Osteocyte (in vitro differentiated cells): Measurements from ENCODE around the gene SEC61G. TPM values are rescaled to one million over a fixed set of nuclear protein-coding genes. Genes with fewer than 3 reads are reported as not detected.

Experiments
- DNase-seq: peaks from one replicate; pipeline ENCODE4 v3.0.0; 2021; ENCODE audit warnings: mixed read lengths; ENCODE audit not compliant: unreplicated experiment; ENCODE audit errors: extremely low spot score
- H3K27ac Mint-ChIP-seq: one replicate; pipeline ENCODE4 v1.8.0; 2021; ENCODE audit warnings: mild to moderate bottlenecking, mixed read lengths; ENCODE audit not compliant: unreplicated experiment
- H3K27me3 Mint-ChIP-seq: one replicate; pipeline ENCODE4 v1.8.0; 2021; ENCODE audit warnings: mixed read lengths; ENCODE audit not compliant: unreplicated experiment
- H3K36me3 Mint-ChIP-seq: one replicate; pipeline ENCODE4 v1.8.0; 2021; ENCODE audit warnings: mixed read lengths; ENCODE audit not compliant: unreplicated experiment
- H3K4me1 Mint-ChIP-seq: one replicate; pipeline ENCODE4 v1.8.0; 2021; ENCODE audit warnings: mixed read lengths; ENCODE audit not compliant: unreplicated experiment
- H3K4me3 Mint-ChIP-seq: one replicate; pipeline ENCODE4 v1.8.0; 2021; ENCODE audit warnings: mild to moderate bottlenecking, moderate library complexity, mixed read lengths; ENCODE audit not compliant: unreplicated experiment
- H3K9me3 Mint-ChIP-seq: one replicate; pipeline ENCODE4 v1.8.0; 2021; ENCODE audit warnings: mixed read lengths; ENCODE audit not compliant: unreplicated experiment
- CTCF ChIP-seq: fragments of 200-600 bp; sonication (generic); IDR thresholded peaks from 2 replicates; pipeline ENCODE4 v1.5.0; 2021; ENCODE audit warnings: antibody characterized with exemption, mild to moderate bottlenecking, moderate library complexity
- total RNA-seq: library from RNA; stranded (reverse); gene quantifications from 2 replicates; pipeline ENCODE4 v1.2.1, GENCODE V29; 2021

The SEC61G gene
- total RNA-seq, 1 donor from 2014 or later = 120 TPM

- no peak for TF ChIP-seq CTCF
- Mint-ChIP-seq H3K4me1 (no peaks in the 10 kb centered on the region), H3K9me3 (no peaks in the 10 kb centered on the region), H3K27ac (no peak overlapping the region), H3K36me3 (peaks cover 40% of the 10 kb centered on the region), H3K4me3 (no peak overlapping the region), H3K27me3 (no peaks in the 10 kb centered on the region)
- no peak for DNase-seq
Observed at GRCh38 chr7:54747234-54747633, 11.8 kb downstream of the SEC61G start.

GRCh38 chr7:54743580-54743979, 15.4 kb downstream of the SEC61G start:
- H3K36me3 Mint-ChIP-seq = peaks cover 16% of the 10 kb centered on the region
- no peak for DNase-seq
- H3K27ac Mint-ChIP-seq = no peak overlapping the region
- peaks cover 6% of the 10 kb centered on the region for H3K4me1 Mint-ChIP-seq
- no peaks in the 10 kb centered on the region for H3K27me3 Mint-ChIP-seq
- H3K9me3 Mint-ChIP-seq = no peaks in the 10 kb centered on the region
- H3K4me3 Mint-ChIP-seq = no peak overlapping the region
- TF ChIP-seq CTCF = no peak

DNA sequence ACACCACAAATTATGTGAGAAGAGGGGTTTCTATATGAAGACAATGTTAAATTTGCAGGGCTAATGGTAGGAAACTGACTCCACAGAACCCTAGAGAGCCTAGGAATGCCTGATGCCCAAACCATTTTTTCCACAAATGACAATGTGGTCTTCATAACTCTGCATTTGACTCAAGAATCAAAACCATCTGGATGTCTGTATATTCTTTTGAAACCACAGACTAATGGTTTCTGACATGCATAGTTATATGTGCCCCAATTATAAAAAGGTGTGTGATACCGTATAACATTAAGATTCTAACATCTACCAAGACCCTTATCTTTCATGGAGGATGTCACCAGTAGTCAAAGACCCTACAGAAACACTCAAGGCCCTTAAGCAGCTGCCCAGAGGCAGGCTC, 20.3 kb downstream of the SEC61G start:
- Mint-ChIP-seq H3K27me3 (no peaks in the 10 kb centered on the region), H3K4me3 (no peak overlapping the region), H3K4me1 (peaks cover 6% of the 10 kb centered on the region), H3K36me3 (peaks cover 4% of the 10 kb centered on the region), H3K27ac (no peak overlapping the region), H3K9me3 (no peaks in the 10 kb centered on the region)
- DNase-seq = no peak
- TF ChIP-seq CTCF = no peak

DNA sequence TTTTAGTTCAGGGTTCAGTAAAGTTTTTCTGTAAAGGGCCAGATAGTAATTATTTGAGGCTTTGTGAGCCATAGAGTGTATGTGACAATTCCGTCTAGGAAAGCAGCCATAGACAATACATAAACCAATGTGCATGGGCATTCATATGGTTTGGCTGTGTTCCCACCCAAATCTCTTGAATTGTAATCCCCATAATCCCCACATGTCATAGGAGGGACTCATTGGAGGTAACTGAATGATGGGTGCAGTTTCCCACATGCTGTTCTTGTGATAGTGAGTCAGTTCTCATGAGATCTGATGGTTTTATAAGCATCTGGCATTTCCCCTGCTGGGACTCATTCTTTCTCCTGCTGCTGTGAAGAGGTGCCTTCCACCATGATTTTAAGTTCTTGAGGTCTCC, 29.9 kb downstream of the SEC61G start:
- Mint-ChIP-seq H3K4me1 (no peaks in the 10 kb centered on the region), H3K27me3 (peaks cover 3% of the 10 kb centered on the region), H3K27ac (no peak overlapping the region), H3K9me3 (no peaks in the 10 kb centered on the region), H3K4me3 (no peak overlapping the region), H3K36me3 (no peaks in the 10 kb centered on the region)
- TF ChIP-seq CTCF = no peak
- DNase-seq = no peak

DNA sequence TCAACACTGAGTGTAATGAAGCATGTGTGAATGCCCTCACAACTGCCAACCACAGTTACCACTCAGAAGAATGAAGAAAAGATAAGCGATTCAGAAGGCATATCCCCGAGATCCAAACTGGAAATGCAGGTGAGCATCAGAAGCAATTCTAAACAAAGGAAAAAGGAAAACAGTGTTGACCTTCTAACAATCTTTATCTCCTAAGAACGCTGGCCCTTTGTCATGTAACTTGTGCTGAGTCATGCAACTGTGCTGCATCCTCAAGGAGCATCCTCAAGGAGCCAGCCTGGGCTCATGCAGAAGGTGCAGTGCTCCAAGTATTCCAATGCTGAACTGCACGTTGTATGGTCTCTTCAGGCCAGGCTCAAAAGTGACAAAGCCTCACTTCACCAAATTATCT, 30.6 kb downstream of the SEC61G start:
- Mint-ChIP-seq H3K4me1 (no peaks in the 10 kb centered on the region), H3K4me3 (no peak overlapping the region), H3K27me3 (peaks cover 8% of the 10 kb centered on the region), H3K27ac (no peak overlapping the region), H3K36me3 (no peaks in the 10 kb centered on the region), H3K9me3 (no peaks in the 10 kb centered on the region)
- no peak for TF ChIP-seq CTCF
- no peak for DNase-seq
